Skeletal muscle satellite cell (primary cell): ENCODE data around the gene NIPSNAP3A. TPM values are rescaled to one million over a fixed set of nuclear protein-coding genes. Genes with fewer than 3 reads are reported as not detected.
"Not testable (repeated sequence)": the region's sequence is repeated elsewhere in the genome, so short reads cannot be mapped to it uniquely, and the experiment has no call there.

Experiments used
- H3K27me3 ChIP-seq: 2 replicates; pipeline ENCODE4 v1.7.0; 2013; ENCODE audit warnings: low read length; ENCODE audit not compliant: control insufficient read depth, insufficient read depth
- H3K36me3 ChIP-seq: 2 replicates; pipeline ENCODE4 v1.7.0; 2013; ENCODE audit warnings: mild to moderate bottlenecking, control low read depth, low read length; ENCODE audit not compliant: insufficient read depth
- H3K4me1 ChIP-seq: 2 replicates; pipeline ENCODE4 v1.7.0; 2013; ENCODE audit warnings: low read length; ENCODE audit not compliant: control insufficient read depth, insufficient read depth
- H3K4me2 ChIP-seq: 2 replicates; pipeline ENCODE4 v1.7.0; 2013; ENCODE audit warnings: mild to moderate bottlenecking, low read length
- H3K4me3 ChIP-seq: 2 replicates; pipeline ENCODE4 v1.7.0; 2013; ENCODE audit warnings: low read length
- H3K9ac ChIP-seq: 2 replicates; pipeline ENCODE4 v1.7.0; 2013; ENCODE audit warnings: mild to moderate bottlenecking, low read depth, low read length, moderate library complexity
- H3K9me3 ChIP-seq: replicated peaks from 2 replicates; pipeline ENCODE4 v1.7.0; 2013; ENCODE audit warnings: mild to moderate bottlenecking, control low read depth, low read length
- total RNA-seq: library from RNA; depleted of rRNA; stranded (reverse); fragments of >200 nt; gene quantifications from 2 replicates; pipeline ENCODE4 v1.2.3, GENCODE V29; 2012; rRNA removed

The NIPSNAP3A gene
- total RNA-seq = 33.0 and 33.4 TPM in 2 replicates

GRCh38 chr9:104747565-104748358 lies at the start of gene NIPSNAP3A:
Gene NIPSNAP3A, plus strand, starts transcription at chr9:104747683. Its CDS starts 110 bp downstream, at chr9:104747793.
- peaks cover 17% of the 10 kb centered on the region for H3K36me3 ChIP-seq
- H3K9ac ChIP-seq = peak within 1 kb of the TSS; percentile 97
- peaks cover 17% of the 10 kb centered on the region for H3K4me1 ChIP-seq
- peak within 1 kb of the TSS; percentile 96 for H3K4me3 ChIP-seq
- H3K27me3 ChIP-seq = no peaks in the 10 kb centered on the region
- H3K4me2 ChIP-seq = peak within 1 kb of the TSS; percentile 97
- no peaks in the 10 kb centered on the region for H3K9me3 ChIP-seq

DNA sequence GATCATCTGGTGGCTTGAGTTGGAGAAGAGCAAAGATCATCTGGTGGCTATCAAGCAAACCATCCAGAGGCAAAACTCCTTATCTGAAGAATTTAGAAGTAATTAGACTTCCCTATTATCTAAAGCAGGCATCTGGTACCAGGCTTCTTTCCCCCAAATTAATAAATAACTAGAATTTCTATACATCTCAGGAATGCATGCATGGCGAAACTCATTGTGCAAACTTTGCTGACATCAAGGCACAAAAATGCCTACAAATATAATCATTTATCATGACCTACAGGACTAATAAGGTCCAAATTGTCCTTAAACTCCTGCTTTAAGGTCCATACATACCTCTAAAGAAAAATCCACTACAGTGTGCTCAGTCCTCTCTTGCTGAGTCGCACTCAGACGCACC lies 47.2 kb upstream of the NIPSNAP3A start:
- H3K4me2 ChIP-seq = no peak overlapping the region
- H3K9ac ChIP-seq = no peak overlapping the region
- H3K4me1 ChIP-seq = no peaks in the 10 kb centered on the region
- no peaks in the 10 kb centered on the region for H3K27me3 ChIP-seq
- H3K36me3 ChIP-seq = no peaks in the 10 kb centered on the region
- no peak overlapping the region for H3K4me3 ChIP-seq
- H3K9me3 ChIP-seq = no peaks in the 10 kb centered on the region

GRCh38 chr9:104708737-104709136 lies 38.7 kb upstream of the NIPSNAP3A start:
- H3K4me3 ChIP-seq, H3K9me3 ChIP-seq, H3K9ac ChIP-seq, H3K27me3 ChIP-seq, H3K4me2 ChIP-seq, H3K4me1 ChIP-seq, H3K36me3 ChIP-seq: not testable (repeated sequence)

DNA sequence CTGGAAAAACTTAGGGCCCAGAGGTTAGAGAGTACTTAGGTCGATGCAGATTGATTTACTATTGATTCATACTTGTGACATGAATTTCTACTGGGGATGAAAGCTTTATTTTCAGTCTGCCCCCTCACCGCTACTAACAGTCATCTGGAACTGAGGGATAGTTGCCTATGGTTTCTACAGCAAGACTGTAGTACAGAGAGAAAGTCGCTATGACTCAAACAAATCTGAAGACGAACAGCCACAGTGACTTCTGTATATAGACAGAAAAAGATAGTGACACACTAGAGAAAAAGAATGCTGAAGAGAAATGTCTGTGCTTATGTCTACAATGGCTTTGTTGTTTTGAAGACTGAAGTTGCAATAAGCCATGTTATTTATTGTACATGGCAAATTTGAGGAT lies 35.9 kb upstream of the NIPSNAP3A start:
- Histone ChIP-seq H3K4me1 (no peaks in the 10 kb centered on the region), H3K4me3 (no peak overlapping the region), H3K36me3 (no peaks in the 10 kb centered on the region), H3K9ac (no peak overlapping the region), H3K27me3 (no peaks in the 10 kb centered on the region), H3K4me2 (no peak overlapping the region), H3K9me3 (no peaks in the 10 kb centered on the region)

- Histone ChIP-seq H3K4me1 (no peaks in the 10 kb centered on the region), H3K4me2 (no peak overlapping the region), H3K36me3 (no peaks in the 10 kb centered on the region), H3K27me3 (no peaks in the 10 kb centered on the region), H3K9me3 (no peaks in the 10 kb centered on the region), H3K9ac (no peak overlapping the region), H3K4me3 (no peak overlapping the region)
Measured at GRCh38 chr9:104725014-104725413, 22.5 kb upstream of the NIPSNAP3A start.

DNA sequence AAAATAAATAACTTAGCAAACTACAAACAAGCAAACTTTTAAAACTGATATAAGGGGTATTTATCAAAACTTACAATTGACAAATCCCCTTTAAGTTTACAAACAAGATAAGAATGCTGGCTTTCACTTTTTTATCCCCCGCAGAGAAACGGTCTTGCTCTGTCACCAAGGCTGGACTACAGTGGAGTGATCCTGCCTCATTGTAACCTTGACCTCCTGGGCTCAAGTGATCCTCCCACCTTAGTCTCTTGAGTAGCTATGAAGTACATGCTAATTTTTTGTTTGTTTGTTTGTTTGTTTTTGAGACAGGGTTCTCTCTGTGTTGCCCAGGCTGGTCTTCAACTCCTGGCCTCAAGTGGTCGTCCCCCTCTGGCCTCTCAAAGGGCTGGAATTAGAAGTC lies 9.0 kb upstream of the NIPSNAP3A start:
- Histone ChIP-seq H3K27me3 (no peaks in the 10 kb centered on the region), H3K4me1 (peaks cover 10% of the 10 kb centered on the region), H3K4me2 (no peak overlapping the region), H3K4me3 (no peak overlapping the region), H3K9me3 (no peaks in the 10 kb centered on the region), H3K9ac (no peak overlapping the region), H3K36me3 (no peaks in the 10 kb centered on the region)

GRCh38 chr9:104740621-104741020 lies 6.9 kb upstream of the NIPSNAP3A start:
- Histone ChIP-seq H3K4me1 (peaks cover 10% of the 10 kb centered on the region), H3K4me3 (peak overlapping the region; percentile 8), H3K9me3 (no peaks in the 10 kb centered on the region), H3K27me3 (no peaks in the 10 kb centered on the region), H3K36me3 (no peaks in the 10 kb centered on the region), H3K4me2 (peak overlapping the region; percentile 53), H3K9ac (peak overlapping the region; percentile 45)

GRCh38 chr9:104743376-104743985 lies 4.0 kb upstream of the NIPSNAP3A start:
- Histone ChIP-seq H3K27me3 (no peaks in the 10 kb centered on the region), H3K4me1 (peaks cover 15% of the 10 kb centered on the region), H3K4me2 (no peak overlapping the region), H3K36me3 (no peaks in the 10 kb centered on the region), H3K9ac (no peak overlapping the region), H3K9me3 (no peaks in the 10 kb centered on the region), H3K4me3 (no peak overlapping the region)

- no peak overlapping the region for H3K4me2 ChIP-seq
- no peaks in the 10 kb centered on the region for H3K9me3 ChIP-seq
- H3K36me3 ChIP-seq = peaks cover under 1% of the 10 kb centered on the region
- no peak overlapping the region for H3K4me3 ChIP-seq
- no peaks in the 10 kb centered on the region for H3K27me3 ChIP-seq
- H3K9ac ChIP-seq = no peak overlapping the region
- peaks cover 20% of the 10 kb centered on the region for H3K4me1 ChIP-seq
Measured at GRCh38 chr9:104745852-104746251, 1.6 kb upstream of the NIPSNAP3A start.

DNA sequence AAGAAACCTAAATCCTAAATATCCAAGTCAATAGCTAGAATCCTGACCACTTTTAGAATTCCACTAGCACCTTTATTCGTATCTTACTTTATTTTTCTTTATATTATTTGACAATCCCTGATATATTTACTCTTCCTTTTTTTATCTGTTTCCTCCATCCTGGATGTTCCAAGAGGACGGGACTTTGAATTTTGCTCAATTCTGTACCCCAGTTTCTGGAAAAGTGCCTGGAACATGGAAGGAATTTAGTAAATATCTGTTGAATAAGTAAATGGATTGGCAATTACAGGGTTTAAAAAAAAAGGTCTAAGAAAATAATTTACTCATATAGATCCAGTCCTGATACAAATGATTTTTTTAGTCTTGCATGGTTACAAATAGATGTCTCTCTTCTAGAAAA lies 1.2 kb upstream of the NIPSNAP3A start:
- H3K4me2 ChIP-seq = no peak overlapping the region
- no peak overlapping the region for H3K9ac ChIP-seq
- no peaks in the 10 kb centered on the region for H3K27me3 ChIP-seq
- H3K36me3 ChIP-seq = peaks cover 5% of the 10 kb centered on the region
- H3K4me1 ChIP-seq = peaks cover 17% of the 10 kb centered on the region
- H3K9me3 ChIP-seq = no peaks in the 10 kb centered on the region
- no peak overlapping the region for H3K4me3 ChIP-seq

DNA sequence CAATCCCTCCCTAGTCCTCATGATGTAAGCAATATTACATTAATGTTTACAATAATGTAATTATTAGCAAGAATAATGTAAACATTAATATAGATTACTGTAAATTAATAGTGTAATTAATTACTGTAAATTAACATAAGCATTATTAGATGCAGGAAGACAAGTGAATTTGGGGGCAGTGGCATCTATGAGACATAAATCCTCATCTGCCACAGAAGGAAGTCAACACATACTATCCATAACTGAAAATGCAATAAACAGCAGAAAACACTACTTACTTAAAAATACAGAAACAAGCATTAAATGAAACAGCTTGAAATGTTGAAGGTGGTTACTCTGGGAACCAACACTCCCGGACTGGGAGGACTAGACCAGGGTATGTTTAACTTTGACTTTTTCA lies 685 bp upstream of the NIPSNAP3A start:
- Histone ChIP-seq H3K4me2 (peak overlapping the region; percentile 97), H3K9ac (peak overlapping the region; percentile 97), H3K4me3 (peak overlapping the region; percentile 96), H3K4me1 (peaks cover 17% of the 10 kb centered on the region), H3K27me3 (no peaks in the 10 kb centered on the region), H3K36me3 (peaks cover 10% of the 10 kb centered on the region), H3K9me3 (no peaks in the 10 kb centered on the region)

DNA sequence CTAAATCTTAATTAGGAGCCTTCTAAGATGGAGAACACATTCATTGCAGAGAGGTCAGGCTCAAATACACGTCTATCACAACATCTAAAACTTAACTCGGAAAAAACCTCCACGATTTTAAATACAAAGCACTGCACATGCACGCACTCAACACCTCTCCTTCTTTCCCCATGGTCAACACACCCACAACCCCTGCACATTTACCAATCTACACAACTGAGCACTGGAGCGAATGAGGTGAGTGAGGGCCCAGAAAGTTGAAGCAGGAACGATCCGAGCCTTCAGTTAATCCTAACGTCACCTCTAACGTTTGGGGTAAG lies 278 bp upstream of the NIPSNAP3A start:
- Histone ChIP-seq H3K4me2 (peak overlapping the region; percentile 97), H3K27me3 (no peaks in the 10 kb centered on the region), H3K9me3 (no peaks in the 10 kb centered on the region), H3K9ac (peak overlapping the region; percentile 97), H3K4me1 (peaks cover 17% of the 10 kb centered on the region), H3K36me3 (peaks cover 13% of the 10 kb centered on the region), H3K4me3 (peak overlapping the region; percentile 96)
